H1 (cell line): Measurements from ENCODE around the gene PPM1L. TPM values are rescaled to one million over a fixed set of nuclear protein-coding genes. Genes with fewer than 3 reads are reported as not detected.

Experiments
- ASH2L ChIP-seq: fragments of 200-600, 300-600 bp; sonication (generic); IDR thresholded peaks from one replicate; pipeline ENCODE4 v1.7.1; 2017; ENCODE audit warnings: low read length
- BCL11A ChIP-seq, 2 experiments: IDR thresholded peaks; one replicate each; pipeline ENCODE4 v1.6.1; 2011; ENCODE audit warnings: low read depth in 2 of 2, low read length in 2 of 2, mild to moderate bottlenecking in 2 of 2
- CHD1 ChIP-seq: IDR thresholded peaks from 2 replicates; pipeline ENCODE4 v1.6.1; 2012; ENCODE audit warnings: low read depth, low read length, improper control_type of control experiment
- GTF2F1 ChIP-seq: IDR thresholded peaks from 2 replicates; pipeline ENCODE4 v1.6.1; 2012; ENCODE audit warnings: low read depth, low read length, improper control_type of control experiment, borderline replicate concordance
- SP2 ChIP-seq: IDR thresholded peaks from 2 replicates; pipeline ENCODE4 v1.6.1; 2012; ENCODE audit warnings: mild to moderate bottlenecking, low read length, inconsistent platforms
- polyA plus RNA-seq, 7 experiments: library from polyadenylated mRNA; depleted of rRNA in 3 of 7; stranded (reverse) in 5 of 7; unstranded in 2 of 7; fragments of >200 nt in 5 of 7; fragments of 200-250 nt in 2 of 7; gene quantifications; 1 replicate in 5 of 7; 2 replicates in 1 of 7; 4 replicates in 1 of 7; pipeline versions ENCODE4 v1.2.1 to v1.2.3, GENCODE V29; 2011 to 2013; ENCODE audit warnings: missing spikeins in 2 of 7, mixed read lengths in 2 of 7
- total RNA-seq: library from RNA; stranded (reverse); fragmentation: NEBNext Ultra II Directional; extraction: Animal tissue kit (Norgen Biotek cat#: 25700); gene quantifications from 2 replicates; pipeline ENCODE4 v1.2.1, GENCODE V29; 2021
- TF ChIP-seq, protein P1 (sequence below), 3 experiments: IDR thresholded peaks; 1 replicate in 2 of 3; 2 replicates in 1 of 3; pipeline versions ENCODE4 v1.5.1 to v1.6.1; 2011; ENCODE audit warnings: low read length in 3 of 3, mild to moderate bottlenecking in 3 of 3, inconsistent platforms in 2 of 3, low read depth in 1 of 3, moderate library complexity in 1 of 3; ENCODE audit not compliant: insufficient read depth in 1 of 3; ENCODE audit errors: control extremely low read depth in 1 of 3

PPM1L gene
- total and polyA plus RNA-seq, 2 of the 8 experiments (the other 6 are each of a cell fraction or from before 2014, with no cell fraction given): 2.8 to 18.1 TPM

DNA sequence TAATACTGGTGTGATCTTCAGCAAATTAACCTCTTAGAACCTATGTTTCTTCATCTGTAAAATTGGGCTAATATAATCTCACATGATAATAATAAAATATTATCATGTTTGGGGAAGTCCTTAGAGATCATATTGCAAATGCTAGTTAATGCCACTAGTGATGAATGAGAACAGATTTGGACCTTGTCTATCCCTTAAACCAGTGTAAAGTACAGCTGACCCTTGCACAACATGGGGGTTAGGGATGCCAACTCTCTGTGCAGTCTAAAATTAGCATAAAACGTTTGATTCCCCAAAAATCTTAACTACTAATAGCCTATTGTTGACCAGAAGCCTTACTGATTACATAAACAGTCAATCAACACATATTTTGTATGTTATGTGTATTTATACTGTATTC, 207.9 kb downstream of the PPM1L start (continued):
- TF ChIP-seq, protein P1, sequence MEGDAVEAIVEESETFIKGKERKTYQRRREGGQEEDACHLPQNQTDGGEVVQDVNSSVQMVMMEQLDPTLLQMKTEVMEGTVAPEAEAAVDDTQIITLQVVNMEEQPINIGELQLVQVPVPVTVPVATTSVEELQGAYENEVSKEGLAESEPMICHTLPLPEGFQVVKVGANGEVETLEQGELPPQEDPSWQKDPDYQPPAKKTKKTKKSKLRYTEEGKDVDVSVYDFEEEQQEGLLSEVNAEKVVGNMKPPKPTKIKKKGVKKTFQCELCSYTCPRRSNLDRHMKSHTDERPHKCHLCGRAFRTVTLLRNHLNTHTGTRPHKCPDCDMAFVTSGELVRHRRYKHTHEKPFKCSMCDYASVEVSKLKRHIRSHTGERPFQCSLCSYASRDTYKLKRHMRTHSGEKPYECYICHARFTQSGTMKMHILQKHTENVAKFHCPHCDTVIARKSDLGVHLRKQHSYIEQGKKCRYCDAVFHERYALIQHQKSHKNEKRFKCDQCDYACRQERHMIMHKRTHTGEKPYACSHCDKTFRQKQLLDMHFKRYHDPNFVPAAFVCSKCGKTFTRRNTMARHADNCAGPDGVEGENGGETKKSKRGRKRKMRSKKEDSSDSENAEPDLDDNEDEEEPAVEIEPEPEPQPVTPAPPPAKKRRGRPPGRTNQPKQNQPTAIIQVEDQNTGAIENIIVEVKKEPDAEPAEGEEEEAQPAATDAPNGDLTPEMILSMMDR (IDR thresholded peaks at IDR 0.05; ENCODE audit: control extremely low read depth in 1 of 3, insufficient read depth in 1 of 3, low read depth in 1 of 3, low read length in 3 of 3): no peak
- no peak for TF ChIP-seq GTF2F1
- no peak for TF ChIP-seq SP2
- no peak for TF ChIP-seq BCL11A (IDR thresholded peaks at IDR 0.05; ENCODE audit: low read depth in 2 of 2, low read length in 2 of 2)
- TF ChIP-seq ASH2L: no peak
- TF ChIP-seq CHD1: no peak
